GM18499 (cell line): Measurements from ENCODE around the gene SFRP2.

Experiments used
- ATAC-seq: cut with Tn5 transposase; IDR thresholded peaks from one replicate; pipeline ENCODE4 v1.9.1; 2021; ENCODE audit warnings: moderate number of reproducible peaks; ENCODE audit not compliant: insufficient read depth, unreplicated experiment

SFRP2 gene

GRCh38 chr4:153733751-153734448 is 55.0 kb downstream of the SFRP2 start:
- ATAC-seq = no peak

- ATAC-seq = no peak
Measured at GRCh38 chr4:153731239-153731638, 57.6 kb downstream of the SFRP2 start.
